GM13976 (cell line): ENCODE results near the gene MSI2.

Source experiments
- DNase-seq: peaks from one replicate; pipeline ENCODE4 v3.0.0; 2012; ENCODE audit warnings: low spot score
- CTCF ChIP-seq: IDR thresholded peaks from 2 replicates; pipeline ENCODE4 v1.5.1; 2012; ENCODE audit warnings: borderline replicate concordance, mild to moderate bottlenecking; ENCODE audit not compliant: insufficient read depth; ENCODE audit errors: extremely low read depth, missing control alignments, control extremely low read depth
- in situ Hi-C: fragments of 300-500 bp; cut with MboI; formaldehyde crosslinking; loops from one replicate; pipeline ENCODE4 v1.12.0; 2022; ENCODE audit warnings: low sequenced_read_pairs, mixed read lengths, inconsistent platforms; ENCODE audit not compliant: unreplicated experiment

MSI2 gene

GRCh38 chr17:57506774-57507127, 250.4 kb downstream of the MSI2 start:
- no peak for TF ChIP-seq CTCF
- in situ Hi-C loops = no loop called here
- no peak for DNase-seq

- DNase-seq = no peak
- in situ Hi-C loops = no loop called here
- no peak for TF ChIP-seq CTCF
These were observed 251.5 kb downstream of the MSI2 start for GRCh38 chr17:57507828-57508227.

GRCh38 chr17:57508671-57509070, 252.3 kb downstream of the MSI2 start:
- TF ChIP-seq CTCF = no peak
- in situ Hi-C loops = no loop called here
- no peak for DNase-seq

GRCh38 chr17:57511475-57512123, 255.3 kb downstream of the MSI2 start:
- no peak for TF ChIP-seq CTCF
- in situ Hi-C loops = no loop called here
- DNase-seq = no peak

- in situ Hi-C loops = no loop called here
- TF ChIP-seq CTCF = no peak
- DNase-seq = no peak
These were observed 255.9 kb downstream of the MSI2 start for GRCh38 chr17:57512258-57512657.

GRCh38 chr17:57512691-57513090, 256.4 kb downstream of the MSI2 start:
- TF ChIP-seq CTCF = no peak
- no peak for DNase-seq
- in situ Hi-C loops = no loop called here
